ENCODE measurements around the gene FLAD1. TPM values are rescaled to one million over a fixed set of nuclear protein-coding genes. Genes with fewer than 3 reads are reported as not detected.

The FLAD1 gene
- total and polyA plus RNA-seq, 9 donors, result 11.1 to 30.0 (median 18.9) TPM

- 48 to 52% (median 51%) methylated on average over 8 of the region's 8 CpGs for WGBS, 3 donors
- intact Hi-C loops (cut with DNase I), result no loop called here
Measured at GRCh38 chr1:155038602-155039307, 55.6 kb downstream of the FLAD1 start.

GRCh38 chr1:155039308-155039669 is 56.1 kb downstream of the FLAD1 start:
- Histone ChIP-seq H3K27ac (no peak overlapping the region), H3K9me3 (no peaks in the 10 kb centered on the region), H3K36me3 (no peaks in the 10 kb centered on the region), H3K27me3 (no peaks in the 10 kb centered on the region), H3K4me1 (ENCODE audit: insufficient read depth) (no peaks in the 10 kb centered on the region), H3K4me3 (no peak overlapping the region)
- intact Hi-C loops (cut with DNase I), result no loop called here
- TF ChIP-seq POLR2A (IDR thresholded peaks at IDR 0.05) (no peak), CTCF (IDR thresholded peaks at IDR 0.05) (no peak), EP300 (IDR thresholded peaks at IDR 0.05) (no peak)
- DNase-seq, result no peak
- 53 to 64% (median 63%) methylated on average over 4 of the region's 4 CpGs for WGBS, 3 donors

More at GRCh38 chr1:155038602-155039307, 55.6 kb downstream of the FLAD1 start:
- Histone ChIP-seq H3K4me1 (ENCODE audit: insufficient read depth) (no peaks in the 10 kb centered on the region), H3K4me3 (no peak overlapping the region), H3K27ac (no peak overlapping the region), H3K27me3 (no peaks in the 10 kb centered on the region), H3K36me3 (no peaks in the 10 kb centered on the region), H3K9me3 (no peaks in the 10 kb centered on the region)
- TF ChIP-seq CTCF (IDR thresholded peaks at IDR 0.05) (no peak), EP300 (IDR thresholded peaks at IDR 0.05) (no peak), POLR2A (IDR thresholded peaks at IDR 0.05) (no peak)
- DNase-seq, result no peak

GRCh38 chr1:155040358-155041093 is 57.4 kb downstream of the FLAD1 start:
- Histone ChIP-seq H3K27ac (no peak overlapping the region), H3K4me3 (no peak overlapping the region), H3K4me1 (ENCODE audit: insufficient read depth) (no peaks in the 10 kb centered on the region), H3K27me3 (no peaks in the 10 kb centered on the region), H3K36me3 (no peaks in the 10 kb centered on the region), H3K9me3 (no peaks in the 10 kb centered on the region)
- TF ChIP-seq POLR2A (IDR thresholded peaks at IDR 0.05), result no peak
- no peak for TF ChIP-seq CTCF (IDR thresholded peaks at IDR 0.05)
- TF ChIP-seq EP300 (IDR thresholded peaks at IDR 0.05), result no peak
- intact Hi-C loops (cut with DNase I), result no loop called here
- 78 to 84% (median 80%) methylated on average over 14 of the region's 14 CpGs for whole genome bisulfite sequencing, 3 donors
- DNase-seq, result no peak

Small RNAs within 50 kb of the gene (microRNA-seq; reads per million reads assigned to microRNA genes)
- gene MIR4258, result 0 to 0.38 (median 0.36) reads per million in 3 donors

Small RNAs within 50 kb of the gene (small RNA-seq; reads per million reads assigned to genes)
- gene MIR4258, result not detected
- not detected for gene RF00017

Other genes with a start within 250 kb of the FLAD1 start
- gene KCNN3, start 113.1 kb upstream of the FLAD1 start, total RNA-seq, result 1 to 10 TPM in 5 of 7 donors, under 1 TPM in 2; 0.71 to 6.0 (median 1.7) TPM
- gene KCNN3, start 113.1 kb upstream of the FLAD1 start, polyA plus RNA-seq, result 1 to 10 TPM in 1 of 2 donors, under 1 TPM in 1; 0.91 to 6.1 TPM
- 10 to 100 TPM in 6 of 7 donors, 1 to 10 TPM in 1; 8.6 to 50.7 (median 35.3) TPM for gene PMVK, start 46.6 kb upstream of the FLAD1 start, total RNA-seq
- gene PMVK, start 46.6 kb upstream of the FLAD1 start, polyA plus RNA-seq, result 10 to 100 TPM; 21.4 to 30.6 TPM
- gene PBXIP1, start 27.2 kb upstream of the FLAD1 start, total RNA-seq, result 100 to 1,000 TPM in 6 of 7 donors, 10 to 100 TPM in 1; 78.7 to 170 (median 120) TPM
- gene PBXIP1, start 27.2 kb upstream of the FLAD1 start, polyA plus RNA-seq, result 100 to 1,000 TPM; 105 to 151 TPM
- gene PYGO2, start 21.6 kb upstream of the FLAD1 start, total RNA-seq, result 10 to 100 TPM; 17.2 to 53.0 (median 42.5) TPM
- gene PYGO2, start 21.6 kb upstream of the FLAD1 start, polyA plus RNA-seq, result 10 to 100 TPM; 25.0 to 28.8 TPM
- gene SHC1, start 12.6 kb upstream of the FLAD1 start, total RNA-seq, result 100 to 1,000 TPM in 1 of 7 donors, 10 to 100 TPM in 6; 36.8 to 183 (median 80.0) TPM
- gene SHC1, start 12.6 kb upstream of the FLAD1 start, polyA plus RNA-seq, result 100 to 1,000 TPM in 1 of 2 donors, 10 to 100 TPM in 1; 56.8 to 161 TPM
- 10 to 100 TPM; 12.2 to 29.9 (median 24.8) TPM for gene CKS1B, start 8.7 kb upstream of the FLAD1 start, total RNA-seq
- gene CKS1B, start 8.7 kb upstream of the FLAD1 start, polyA plus RNA-seq, result 10 to 100 TPM; 41.7 to 55.8 TPM
- gene LENEP, start 10.2 kb downstream of the FLAD1 start, total RNA-seq, result not detected
- gene LENEP, start 10.2 kb downstream of the FLAD1 start, polyA plus RNA-seq, result not detected
- 10 to 100 TPM; 15.3 to 45.5 (median 33.1) TPM for gene ZBTB7B, start 19.5 kb downstream of the FLAD1 start, total RNA-seq
- gene ZBTB7B, start 19.5 kb downstream of the FLAD1 start, polyA plus RNA-seq, result 10 to 100 TPM in 1 of 2 donors, 1 to 10 TPM in 1; 3.6 to 18.2 TPM
- 1 to 10 TPM in 4 of 7 donors, under 1 TPM in 2, not detected in 1; 0.45 to 1.4 (median 1.2) TPM for gene DCST2, start 50.4 kb downstream of the FLAD1 start, total RNA-seq
- gene DCST2, start 50.4 kb downstream of the FLAD1 start, polyA plus RNA-seq, result 1 to 10 TPM in 1 of 2 donors, under 1 TPM in 1; 0.17 to 1.1 TPM
- under 1 TPM in 4 of 7 donors, not detected in 3; 0.22 to 0.80 (median 0.51) TPM for gene DCST1, start 50.5 kb downstream of the FLAD1 start, total RNA-seq
- under 1 TPM in 1 of 2 donors, not detected in 1; 0.06 TPM for gene DCST1, start 50.5 kb downstream of the FLAD1 start, polyA plus RNA-seq
- 100 to 1,000 TPM in 1 of 7 donors, 10 to 100 TPM in 6; 34.8 to 149 (median 67.8) TPM for gene ADAM15, start 68.0 kb downstream of the FLAD1 start, total RNA-seq
- gene ADAM15, start 68.0 kb downstream of the FLAD1 start, polyA plus RNA-seq, result 10 to 100 TPM; 17.0 to 61.7 TPM
- 10 to 100 TPM in 5 of 7 donors, 1 to 10 TPM in 2; 8.6 to 14.1 (median 12.2) TPM for gene EFNA4, start 80.4 kb downstream of the FLAD1 start, total RNA-seq
- gene EFNA4, start 80.4 kb downstream of the FLAD1 start, polyA plus RNA-seq, result 10 to 100 TPM in 1 of 2 donors, 1 to 10 TPM in 1; 7.3 to 10.6 TPM
- gene EFNA3, start 95.5 kb downstream of the FLAD1 start, total RNA-seq, result 1 to 10 TPM; 1.3 to 3.7 (median 2.4) TPM
- 1 to 10 TPM; 1.6 to 2.1 TPM for gene EFNA3, start 95.5 kb downstream of the FLAD1 start, polyA plus RNA-seq
- 10 to 100 TPM; 12.1 to 51.6 (median 16.6) TPM for gene EFNA1, start 144.5 kb downstream of the FLAD1 start, total RNA-seq
- gene EFNA1, start 144.5 kb downstream of the FLAD1 start, polyA plus RNA-seq, result 10 to 100 TPM; 18.6 to 27.3 TPM
- gene SLC50A1, start 152.5 kb downstream of the FLAD1 start, total RNA-seq, result 10 to 100 TPM; 10.8 to 31.4 (median 16.8) TPM
- gene SLC50A1, start 152.5 kb downstream of the FLAD1 start, polyA plus RNA-seq, result 10 to 100 TPM; 19.7 to 50.2 TPM
- 100 to 1,000 TPM in 1 of 7 donors, 10 to 100 TPM in 6; 59.3 to 126 (median 85.5) TPM for gene DPM3, start 157.2 kb downstream of the FLAD1 start, total RNA-seq
- gene DPM3, start 157.2 kb downstream of the FLAD1 start, polyA plus RNA-seq, result 100 to 1,000 TPM in 1 of 2 donors, under 1 TPM in 1; 0.70 to 168 TPM
- 100 to 1,000 TPM in 6 of 7 donors, 10 to 100 TPM in 1; 96.5 to 209 (median 158) TPM for gene KRTCAP2, start 190.0 kb downstream of the FLAD1 start, total RNA-seq
- gene KRTCAP2, start 190.0 kb downstream of the FLAD1 start, polyA plus RNA-seq, result 100 to 1,000 TPM; 219 to 499 TPM
- under 1 TPM in 6 of 7 donors, not detected in 1; 0.12 to 0.87 (median 0.54) TPM for gene TRIM46, start 190.5 kb downstream of the FLAD1 start, total RNA-seq
- under 1 TPM; 0.12 to 0.24 TPM for gene TRIM46, start 190.5 kb downstream of the FLAD1 start, polyA plus RNA-seq
- 10 to 100 TPM; 19.9 to 50.2 (median 29.1) TPM for gene THBS3, start 224.6 kb downstream of the FLAD1 start, total RNA-seq
- 10 to 100 TPM; 23.1 to 28.2 TPM for gene THBS3, start 224.6 kb downstream of the FLAD1 start, polyA plus RNA-seq
- 10 to 100 TPM; 18.5 to 33.4 (median 27.7) TPM for gene MTX1, start 225.4 kb downstream of the FLAD1 start, total RNA-seq
- gene MTX1, start 225.4 kb downstream of the FLAD1 start, polyA plus RNA-seq, result 10 to 100 TPM; 15.6 to 35.4 TPM

Data from ovary (tissue), 9 donors.